Spleen (tissue), 7 donors: ENCODE data around the gene ERBB4.

Experiments used
- POLR2A ChIP-seq, 3 donors: fragments of 450-650 bp; IDR thresholded peaks; one replicate each; pipeline ENCODE4 v1.5.1; 2017; ENCODE audit warnings: antibody characterized with exemption in 3 of 3, mild to moderate bottlenecking in 1 of 3
- POLR2AphosphoS5 ChIP-seq, 3 donors: sonication (generic); formaldehyde crosslinking; IDR thresholded peaks; one replicate each; pipeline ENCODE4 v1.5.1; 2017; ENCODE audit warnings: antibody characterized with exemption in 3 of 3
- TF ChIP-seq, protein P1 (sequence below), 11 experiments: fragments of 200-600 bp in 7 of 11; fragments of 450-650 bp in 4 of 11; sonication (generic) in 4 of 11; IDR thresholded peaks in 8 of 11; conservative IDR thresholded peaks in 3 of 11; 1 replicate in 7 of 11; 2 replicates in 4 of 11; pipeline versions ENCODE4 v1.4.0 to v1.8.0; 2016 to 2021; ENCODE audit warnings: antibody characterized with exemption in 11 of 11, inconsistent platforms in 4 of 11, mild to moderate bottlenecking in 1 of 11
- donor health status: DM: no; HTN: no; CAD: no; lungs with moderate emphysema.
- donor health status: DM: no; HTN: no; CAD: no.
- donor health status: DM: no; HTN: no; CAD: no.

DNA sequence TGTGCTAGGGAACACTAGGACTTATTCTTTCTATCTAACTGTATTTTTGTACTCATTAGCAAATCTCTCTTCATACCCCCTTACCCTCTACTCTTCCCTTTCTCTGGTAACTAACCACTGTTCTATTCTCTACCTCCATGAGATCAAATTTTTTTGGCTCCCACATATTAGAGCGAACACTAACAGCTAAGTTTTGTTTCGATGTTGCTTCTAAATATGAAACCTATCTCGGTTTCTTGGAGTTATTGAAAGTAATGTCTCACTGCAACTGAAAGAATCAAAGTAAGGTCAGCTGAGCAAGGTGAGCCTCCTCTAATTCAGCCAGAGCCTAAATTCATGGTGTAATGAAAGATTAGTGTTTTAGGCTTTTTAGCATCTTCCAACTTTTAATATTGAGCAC is 1024.6 kb downstream of the ERBB4 start:
- TF ChIP-seq, protein P1, sequence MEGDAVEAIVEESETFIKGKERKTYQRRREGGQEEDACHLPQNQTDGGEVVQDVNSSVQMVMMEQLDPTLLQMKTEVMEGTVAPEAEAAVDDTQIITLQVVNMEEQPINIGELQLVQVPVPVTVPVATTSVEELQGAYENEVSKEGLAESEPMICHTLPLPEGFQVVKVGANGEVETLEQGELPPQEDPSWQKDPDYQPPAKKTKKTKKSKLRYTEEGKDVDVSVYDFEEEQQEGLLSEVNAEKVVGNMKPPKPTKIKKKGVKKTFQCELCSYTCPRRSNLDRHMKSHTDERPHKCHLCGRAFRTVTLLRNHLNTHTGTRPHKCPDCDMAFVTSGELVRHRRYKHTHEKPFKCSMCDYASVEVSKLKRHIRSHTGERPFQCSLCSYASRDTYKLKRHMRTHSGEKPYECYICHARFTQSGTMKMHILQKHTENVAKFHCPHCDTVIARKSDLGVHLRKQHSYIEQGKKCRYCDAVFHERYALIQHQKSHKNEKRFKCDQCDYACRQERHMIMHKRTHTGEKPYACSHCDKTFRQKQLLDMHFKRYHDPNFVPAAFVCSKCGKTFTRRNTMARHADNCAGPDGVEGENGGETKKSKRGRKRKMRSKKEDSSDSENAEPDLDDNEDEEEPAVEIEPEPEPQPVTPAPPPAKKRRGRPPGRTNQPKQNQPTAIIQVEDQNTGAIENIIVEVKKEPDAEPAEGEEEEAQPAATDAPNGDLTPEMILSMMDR (IDR thresholded peaks at IDR 0.05 in 8 of 11, conservative IDR thresholded peaks at IDR 0.05 in 3 of 11), result no peak
- TF ChIP-seq POLR2A (IDR thresholded peaks at IDR 0.05), result no peak
- TF ChIP-seq POLR2AphosphoS5 (IDR thresholded peaks at IDR 0.05), result no peak
